Suprapubic skin (tissue), 4 donors: Measurements from ENCODE around the gene KDM2B. TPM values are rescaled to one million over a fixed set of nuclear protein-coding genes. Genes with fewer than 3 reads are reported as not detected.

Experiments used
- DNase-seq, 2 donors: peaks; one replicate each; pipeline ENCODE4 v3.0.0-alpha.2; 2019; ENCODE audit warnings: low spot score in 2 of 2
- H3K27ac ChIP-seq: fragments of 200-600 bp; sonication (generic); one replicate; pipeline ENCODE4 v1.5.1; 2019
- H3K27me3 ChIP-seq: fragments of 200-600 bp; sonication (generic); one replicate; pipeline ENCODE4 v1.5.1; 2019
- H3K36me3 ChIP-seq: fragments of 200-600 bp; sonication (generic); one replicate; pipeline ENCODE4 v1.5.1; 2019
- H3K4me1 ChIP-seq: fragments of 200-600 bp; sonication (generic); one replicate; pipeline ENCODE4 v1.5.1; 2019
- H3K4me3 ChIP-seq: fragments of 200-600 bp; sonication (generic); one replicate; pipeline ENCODE4 v1.5.1; 2019; ENCODE audit warnings: mild to moderate bottlenecking
- H3K9me3 ChIP-seq: fragments of 200-600 bp; sonication (generic); one replicate; pipeline ENCODE4 v1.5.1; 2019
- CTCF ChIP-seq, 2 donors: fragments of 200-600 bp in 1 of 2; fragments of 450-650 bp in 1 of 2; sonication (generic) in 1 of 2; IDR thresholded peaks; one replicate each; pipeline ENCODE4 v1.5.1; 2016 to 2019; ENCODE audit warnings: antibody characterized with exemption in 2 of 2, mild to moderate bottlenecking in 1 of 2, moderate library complexity in 1 of 2
- EP300 ChIP-seq: sonication (generic); formaldehyde crosslinking; IDR thresholded peaks from one replicate; pipeline ENCODE4 v1.6.1; 2017; ENCODE audit warnings: antibody characterized with exemption
- POLR2A ChIP-seq, 2 donors: fragments of 450-650 bp; IDR thresholded peaks; one replicate each; pipeline ENCODE4 v1.6.1; 2017; ENCODE audit warnings: antibody characterized with exemption in 2 of 2, mild to moderate bottlenecking in 2 of 2, moderate library complexity in 2 of 2
- POLR2AphosphoS5 ChIP-seq, 3 donors: sonication (generic); formaldehyde crosslinking; IDR thresholded peaks; one replicate each; pipeline ENCODE4 v1.6.1; 2017; ENCODE audit warnings: antibody characterized with exemption in 3 of 3
- WGBS: methylation state at CpG from one replicate; pipeline ENCODE4 v1.1.5; 2018; 5-methylcytosine and 5-hydroxymethylcytosine counted together
- total RNA-seq, 4 donors: library from RNA; depleted of rRNA; stranded (reverse); fragments of >200 nt; gene quantifications; one replicate each; pipeline ENCODE4 v1.1.0, GENCODE V29; 2016

KDM2B gene
- total RNA-seq, 4 donors from 2014 or later, result 47.8 to 53.7 (median 50.4) TPM

GRCh38 chr12:121524196-121524916 is 56.5 kb downstream of the KDM2B start:
- DNase-seq, result no peak
- Histone ChIP-seq H3K4me1 (peaks cover 5% of the 10 kb centered on the region), H3K4me3 (no peak overlapping the region), H3K36me3 (peaks cover 30% of the 10 kb centered on the region), H3K27me3 (no peaks in the 10 kb centered on the region), H3K9me3 (no peaks in the 10 kb centered on the region), H3K27ac (no peak overlapping the region)
- TF ChIP-seq POLR2AphosphoS5 (IDR thresholded peaks at IDR 0.05), result no peak
- TF ChIP-seq CTCF (IDR thresholded peaks at IDR 0.05), result no peak
- no peak for TF ChIP-seq EP300
- TF ChIP-seq POLR2A (IDR thresholded peaks at IDR 0.05), result no peak
- 81% methylated on average over 9 of the region's 16 CpGs for WGBS

- WGBS, result 79% methylated on average over 11 of the region's 16 CpGs
- Histone ChIP-seq H3K4me3 (no peak overlapping the region), H3K27ac (no peak overlapping the region), H3K27me3 (no peaks in the 10 kb centered on the region), H3K4me1 (peaks cover 5% of the 10 kb centered on the region), H3K36me3 (peaks cover 30% of the 10 kb centered on the region), H3K9me3 (no peaks in the 10 kb centered on the region)
- DNase-seq, result no peak
- no peak for TF ChIP-seq CTCF (IDR thresholded peaks at IDR 0.05)
- no peak for TF ChIP-seq EP300
- no peak for TF ChIP-seq POLR2AphosphoS5 (IDR thresholded peaks at IDR 0.05)
- no peak for TF ChIP-seq POLR2A (IDR thresholded peaks at IDR 0.05)
These were observed 57.1 kb downstream of the KDM2B start for GRCh38 chr12:121523741-121524140.

GRCh38 chr12:121522971-121523370 is 57.9 kb downstream of the KDM2B start:
- Histone ChIP-seq H3K27ac (no peak overlapping the region), H3K9me3 (no peaks in the 10 kb centered on the region), H3K36me3 (peaks cover 34% of the 10 kb centered on the region), H3K27me3 (no peaks in the 10 kb centered on the region), H3K4me3 (no peak overlapping the region), H3K4me1 (peaks cover 5% of the 10 kb centered on the region)
- WGBS, result 72% methylated on average over 11 of the region's 11 CpGs
- no peak for DNase-seq
- no peak for TF ChIP-seq POLR2AphosphoS5 (IDR thresholded peaks at IDR 0.05)
- TF ChIP-seq CTCF (IDR thresholded peaks at IDR 0.05), result no peak
- TF ChIP-seq POLR2A (IDR thresholded peaks at IDR 0.05), result no peak
- TF ChIP-seq EP300, result no peak

GRCh38 chr12:121520586-121521086 is 60.2 kb downstream of the KDM2B start:
- Histone ChIP-seq H3K27ac (no peak overlapping the region), H3K4me1 (peaks cover 5% of the 10 kb centered on the region), H3K27me3 (no peaks in the 10 kb centered on the region), H3K9me3 (no peaks in the 10 kb centered on the region), H3K36me3 (peaks cover 32% of the 10 kb centered on the region), H3K4me3 (no peak overlapping the region)
- DNase-seq, result no peak
- TF ChIP-seq POLR2AphosphoS5 (IDR thresholded peaks at IDR 0.05) (no peak), CTCF (IDR thresholded peaks at IDR 0.05) (no peak), EP300 (no peak), POLR2A (IDR thresholded peaks at IDR 0.05) (no peak)
- WGBS, result 62% methylated on average over 15 of the region's 20 CpGs

- 95% methylated on average over 13 of the region's 13 CpGs for WGBS
- DNase-seq, result no peak
- H3K9me3 ChIP-seq, result no peaks in the 10 kb centered on the region
- H3K27ac ChIP-seq, result no peak overlapping the region
- TF ChIP-seq POLR2AphosphoS5 (IDR thresholded peaks at IDR 0.05) (no peak), CTCF (IDR thresholded peaks at IDR 0.05) (no peak), EP300 (no peak), POLR2A (IDR thresholded peaks at IDR 0.05) (no peak)
- H3K27me3 ChIP-seq, result no peaks in the 10 kb centered on the region
- H3K4me3 ChIP-seq, result no peak overlapping the region
- H3K36me3 ChIP-seq, result peaks cover 32% of the 10 kb centered on the region
- peaks cover 5% of the 10 kb centered on the region for H3K4me1 ChIP-seq
These were observed 60.7 kb downstream of the KDM2B start for GRCh38 chr12:121520119-121520518.
